SW 1271 (cell line): Measurements from ENCODE around the gene THADA.

Experiments used
- DNase-seq, 2 experiments: peaks; one replicate each; lab custom pipeline; 2025; lab: John Stamatoyannopoulos, UW

THADA gene

GRCh38 chr2:43239981-43240765, 355.7 kb downstream of the THADA start:
- no peak for DNase-seq

GRCh38 chr2:43238813-43239212, 357.0 kb downstream of the THADA start:
- DNase-seq, result no peak

- no peak for DNase-seq
These were observed 357.7 kb downstream of the THADA start for GRCh38 chr2:43238176-43238575.

GRCh38 chr2:43233218-43234212, 362.3 kb downstream of the THADA start:
- no peak for DNase-seq

GRCh38 chr2:43230951-43231827, 364.6 kb downstream of the THADA start:
- no peak for DNase-seq

GRCh38 chr2:43230351-43230885, 365.4 kb downstream of the THADA start:
- DNase-seq, result no peak

- no peak for DNase-seq
These were observed 366.8 kb downstream of the THADA start for GRCh38 chr2:43228756-43229659.

GRCh38 chr2:43228321-43228751, 367.5 kb downstream of the THADA start:
- DNase-seq, result no peak

- peak in 1 of 2 experiments; percentile 76 for DNase-seq
These were observed 368.0 kb downstream of the THADA start for GRCh38 chr2:43227830-43228281.

- peak; percentile 63 to 73 for DNase-seq
These were observed 368.6 kb downstream of the THADA start for GRCh38 chr2:43226955-43227829.

- peak; percentile 82 to 89 for DNase-seq
These were observed 369.3 kb downstream of the THADA start, which contains the start of gene ZFP36L2 for GRCh38 chr2:43226558-43226954. Gene ZFP36L2 (minus strand): TSS chr2:43226606. CDS start chr2:43226315, 291 bp downstream.

GRCh38 chr2:43225788-43226557, 369.9 kb downstream of the THADA start:
- peak in 1 of 2 experiments; percentile 76 for DNase-seq

GRCh38 chr2:43225093-43225787, 370.6 kb downstream of the THADA start:
- DNase-seq, result peak in 1 of 2 experiments; percentile 42

GRCh38 chr2:43224571-43225092, 371.2 kb downstream of the THADA start:
- no peak for DNase-seq

GRCh38 chr2:43224131-43224570, 371.7 kb downstream of the THADA start:
- peak; percentile 25 to 68 for DNase-seq

GRCh38 chr2:43223521-43224001, 372.3 kb downstream of the THADA start:
- DNase-seq, result peak in 1 of 2 experiments; percentile 34
